H9 (cell line): ENCODE data around the gene ANKRD27. TPM values are rescaled to one million over a fixed set of nuclear protein-coding genes. Genes with fewer than 3 reads are reported as not detected.

Experiments
- DNase-seq: peaks from one replicate; pipeline ENCODE4 v3.0.0-alpha.2; 2017
- H2AFZ ChIP-seq: one replicate; pipeline ENCODE4 v1.6.1; 2013; ENCODE audit warnings: mild to moderate bottlenecking, low read length, control low read depth, moderate library complexity
- H2AK5ac ChIP-seq: 2 replicates; pipeline ENCODE4 v1.6.1; 2013; ENCODE audit warnings: low read length, control low read depth, mixed read lengths; ENCODE audit not compliant: insufficient read length
- H2BK120ac ChIP-seq: one replicate; pipeline ENCODE4 v1.6.1; 2013; ENCODE audit warnings: low read depth, mild to moderate bottlenecking, low read length, control low read depth, inconsistent platforms; ENCODE audit not compliant: poor library complexity, severe bottlenecking
- H2BK12ac ChIP-seq: 2 replicates; pipeline ENCODE4 v1.6.1; 2013; ENCODE audit warnings: low read length, control low read depth, mixed read lengths, low read depth; ENCODE audit not compliant: insufficient read length
- H2BK15ac ChIP-seq: 2 replicates; pipeline ENCODE4 v1.6.1; 2013; ENCODE audit warnings: low read depth, low read length, control low read depth
- H2BK20ac ChIP-seq: one replicate; pipeline ENCODE4 v1.6.1; 2013; ENCODE audit warnings: low read depth, mild to moderate bottlenecking, low read length, control low read depth, inconsistent platforms; ENCODE audit not compliant: poor library complexity, severe bottlenecking
- H2BK5ac ChIP-seq: 2 replicates; pipeline ENCODE4 v1.6.1; 2013; ENCODE audit warnings: low read length, control low read depth, mixed read lengths; ENCODE audit not compliant: insufficient read length
- H3K14ac ChIP-seq: 2 replicates; pipeline ENCODE4 v1.6.1; 2013; ENCODE audit warnings: low read length, control low read depth; ENCODE audit not compliant: insufficient read depth
- H3K18ac ChIP-seq: 2 replicates; pipeline ENCODE4 v1.6.1; 2013; ENCODE audit warnings: low read depth, mild to moderate bottlenecking, mixed read lengths, low read length, control low read depth; ENCODE audit not compliant: insufficient read length
- H3K23ac ChIP-seq: 2 replicates; pipeline ENCODE4 v1.6.1; 2013; ENCODE audit warnings: low read length, control low read depth, mixed read lengths, low read depth; ENCODE audit not compliant: insufficient read length
- H3K23me2 ChIP-seq: 2 replicates; pipeline ENCODE4 v1.6.1; 2013; ENCODE audit warnings: low read depth, mild to moderate bottlenecking, mixed read lengths, low read length, control low read depth; ENCODE audit not compliant: insufficient read length, poor library complexity, severe bottlenecking
- H3K27ac ChIP-seq: 2 replicates; pipeline ENCODE4 v1.5.1; 2013; ENCODE audit warnings: low read length, control low read depth, mixed read lengths, low read depth; ENCODE audit not compliant: insufficient read length
- H3K27me3 ChIP-seq: 2 replicates; pipeline ENCODE4 v1.6.1; 2013; ENCODE audit warnings: low read length, control low read depth, inconsistent platforms; ENCODE audit not compliant: insufficient read depth
- H3K4ac ChIP-seq: 2 replicates; pipeline ENCODE4 v1.6.1; 2013; ENCODE audit warnings: low read depth, mild to moderate bottlenecking, control low read depth, inconsistent platforms, low read length, moderate library complexity
- H3K4me1 ChIP-seq: 2 replicates; pipeline ENCODE4 v1.6.1; 2013; ENCODE audit warnings: low read length, control low read depth, inconsistent platforms; ENCODE audit not compliant: insufficient read depth
- H3K4me2 ChIP-seq: 2 replicates; pipeline ENCODE4 v1.6.1; 2013; ENCODE audit warnings: low read length, control low read depth, mixed read lengths; ENCODE audit not compliant: insufficient read length, insufficient read depth
- H3K56ac ChIP-seq: 2 replicates; pipeline ENCODE4 v1.6.1; 2013; ENCODE audit warnings: low read depth, mild to moderate bottlenecking, mixed read lengths, low read length, control low read depth; ENCODE audit not compliant: insufficient read length
- H3K79me1 ChIP-seq: 2 replicates; pipeline ENCODE4 v1.6.1; 2013; ENCODE audit warnings: low read depth, mild to moderate bottlenecking, moderate library complexity, low read length, control low read depth, inconsistent platforms; ENCODE audit not compliant: insufficient read depth, poor library complexity, severe bottlenecking
- H3K79me2 ChIP-seq: 2 replicates; pipeline ENCODE4 v1.6.1; 2013; ENCODE audit warnings: low read length, control low read depth, inconsistent platforms; ENCODE audit not compliant: insufficient read depth
- H3K9ac ChIP-seq: 2 replicates; pipeline ENCODE4 v1.6.1; 2013; ENCODE audit warnings: low read length, control low read depth, mixed read lengths; ENCODE audit not compliant: insufficient read length; ENCODE audit errors: extremely low read depth
- H3K9me3 ChIP-seq: one replicate; pipeline ENCODE4 v1.6.1; 2013; ENCODE audit warnings: low read depth, low read length, inconsistent platforms; ENCODE audit not compliant: control insufficient read depth
- H3T11ph ChIP-seq: one replicate; pipeline ENCODE4 v1.6.1; 2013; ENCODE audit warnings: mild to moderate bottlenecking, low read length, control low read depth, inconsistent platforms
- H4K20me1 ChIP-seq: one replicate; pipeline ENCODE4 v1.6.1; 2013; ENCODE audit not compliant: control insufficient read depth, insufficient read length, insufficient read depth
- H4K5ac ChIP-seq: 2 replicates; pipeline ENCODE4 v1.6.1; 2013; ENCODE audit warnings: low read depth, mild to moderate bottlenecking, mixed read lengths, low read length, control low read depth; ENCODE audit not compliant: insufficient read length
- H4K8ac ChIP-seq: replicated peaks from 2 replicates; pipeline ENCODE4 v1.6.1; 2013; ENCODE audit warnings: low read length, control low read depth, mixed read lengths, low read depth; ENCODE audit not compliant: insufficient read length
- H4K91ac ChIP-seq: 2 replicates; pipeline ENCODE4 v1.6.1; 2013; ENCODE audit warnings: low read depth, mild to moderate bottlenecking, moderate library complexity, mixed read lengths, low read length, control low read depth; ENCODE audit not compliant: insufficient read length
- H3K27ac Mint-ChIP-seq, 3 experiments: 2 replicates in 2 of 3; 3 replicates in 1 of 3; pipeline ENCODE4 v1.8.0; 2020 to 2021; ENCODE audit warnings: mixed read lengths in 3 of 3, mild to moderate bottlenecking in 1 of 3, moderate library complexity in 1 of 3
- H3K27me3 Mint-ChIP-seq: 2 replicates; pipeline ENCODE4 v1.8.0; 2021; ENCODE audit warnings: low read depth, mild to moderate bottlenecking, moderate library complexity, mixed read lengths
- H3K36me3 Mint-ChIP-seq, 3 experiments: 2 replicates in 2 of 3; 3 replicates in 1 of 3; pipeline ENCODE4 v1.8.0; 2020 to 2021; ENCODE audit warnings: low read depth in 3 of 3, mixed read lengths in 3 of 3; ENCODE audit not compliant: insufficient read depth in 1 of 3
- H3K4me1 Mint-ChIP-seq, 2 experiments: 2 replicates each; pipeline ENCODE4 v1.8.0; 2020; ENCODE audit warnings: mixed read lengths in 2 of 2
- H3K4me3 Mint-ChIP-seq, 2 experiments: 2 replicates in 1 of 2; 3 replicates in 1 of 2; pipeline ENCODE4 v1.8.0; 2020 to 2021; ENCODE audit warnings: mild to moderate bottlenecking in 2 of 2, mixed read lengths in 2 of 2, moderate library complexity in 1 of 2
- H3K9me3 Mint-ChIP-seq, 2 experiments: 2 replicates in 1 of 2; 3 replicates in 1 of 2; pipeline ENCODE4 v1.8.0; 2020; ENCODE audit warnings: mild to moderate bottlenecking in 2 of 2, mixed read lengths in 2 of 2, moderate library complexity in 1 of 2
- CTCF ChIP-seq: fragments of 200-600 bp; sonication (generic); conservative IDR thresholded peaks from 3 replicates; pipeline ENCODE4 v1.8.0; 2021; ENCODE audit warnings: antibody characterized with exemption, mild to moderate bottlenecking
- WGBS: extraction: QIAGEN DNeasy Blood & Tissue Kit; methylation state at CpG from one replicate; pipeline ENCODE4 v1.1.7; 2013; ENCODE audit warnings: missing lambda C conversion rate, low lambda C conversion rate, mixed read lengths; ENCODE audit not compliant: insufficient read length; ENCODE audit errors: extremely low coverage; 5-methylcytosine and 5-hydroxymethylcytosine counted together
- total RNA-seq: library from RNA; stranded (reverse); gene quantifications from 2 replicates; pipeline ENCODE4 v1.2.1, GENCODE V29; 2021

The ANKRD27 gene
- total RNA-seq, 1 experiment from 2014 or later, result 40.7 TPM

- no peaks in the 10 kb centered on the region for H3K27me3 ChIP-seq
- H3K23ac ChIP-seq, result no peak overlapping the region
- H4K8ac ChIP-seq, result no peak overlapping the region
- H3K4ac ChIP-seq, result no peak overlapping the region
- Mint-ChIP-seq H3K36me3 (peaks cover 13 to 67% (median 65%) of the 10 kb centered on the region in 3 experiments; a peak in 6 of 7 replicates), H3K9me3 (no peaks in the 10 kb centered on the region), H3K4me1 (no peaks in the 10 kb centered on the region), H3K4me3 (no peak overlapping the region), H3K27me3 (no peaks in the 10 kb centered on the region; the same call in none of the 2 replicates), H3K27ac (peak overlapping the region in 2 of 3 experiments; percentile 9 to 67; a peak in 2 of 7 replicates)
- no peak overlapping the region for H3K4me2 ChIP-seq
- H3K18ac ChIP-seq, result no peak overlapping the region
- no peak overlapping the region for H3T11ph ChIP-seq
- no peaks in the 10 kb centered on the region for H3K23me2 ChIP-seq
- H3K9me3 ChIP-seq, result no peaks in the 10 kb centered on the region
- H3K9ac ChIP-seq, result no peak overlapping the region
- no peak for DNase-seq
- no peak overlapping the region for H4K91ac ChIP-seq
- no peak overlapping the region for H3K27ac ChIP-seq
- H3K79me1 ChIP-seq, result no peaks in the 10 kb centered on the region
- no peaks in the 10 kb centered on the region for H3K79me2 ChIP-seq
- no peak overlapping the region for H2BK120ac ChIP-seq
- H3K4me1 ChIP-seq, result no peaks in the 10 kb centered on the region
- H4K5ac ChIP-seq, result no peak overlapping the region
- no peak overlapping the region for H3K56ac ChIP-seq
- no CpG with 5 or more reads among the region's 12 CpGs for WGBS
- H3K14ac ChIP-seq, result no peak overlapping the region
- H2BK5ac ChIP-seq, result no peak overlapping the region
- no peak overlapping the region for H2AK5ac ChIP-seq
- no peak overlapping the region for H2BK12ac ChIP-seq
- H4K20me1 ChIP-seq, result no peaks in the 10 kb centered on the region
- H2AFZ ChIP-seq, result no peak overlapping the region
- no peak overlapping the region for H2BK15ac ChIP-seq
- H2BK20ac ChIP-seq, result no peak overlapping the region
- no peak for TF ChIP-seq CTCF
Observed at GRCh38 chr19:32622002-32622401, 53.0 kb downstream of the ANKRD27 start.
